Measurements from ENCODE around the gene HPS6.

GRCh38 chr10:102064503-102064867 is 664 bp upstream of the HPS6 start:
- TF ChIP-seq PATZ1 (CRISPR knock-in tag; IDR thresholded peaks at IDR 0.05; ENCODE audit: borderline replicate concordance) = no peak
- no peak for TF ChIP-seq CSRNP3 (CRISPR knock-in tag; IDR thresholded peaks at IDR 0.05)
- no peak for TF ChIP-seq ISL1 (CRISPR knock-in tag; IDR thresholded peaks at IDR 0.05)
- TF ChIP-seq ESRRG (CRISPR knock-in tag; IDR thresholded peaks at IDR 0.05) = no peak
- no peak for TF ChIP-seq ZC3H10 (CRISPR knock-in tag; IDR thresholded peaks at IDR 0.05)
- no peak for TF ChIP-seq RARB (CRISPR knock-in tag; IDR thresholded peaks at IDR 0.05)
- TF ChIP-seq SNAI2 (CRISPR knock-in tag; IDR thresholded peaks at IDR 0.05) = no peak
- TF ChIP-seq ZFP3 (CRISPR knock-in tag; IDR thresholded peaks at IDR 0.05) = no peak
- TF ChIP-seq GLIS3 (CRISPR knock-in tag; IDR thresholded peaks at IDR 0.05) = no peak

Measured in SK-N-SH treated with all-trans-retinoic acid at 6 μM for 48 hours (cell line).